Measurements from ENCODE around the gene FAN1.

GRCh38 chr15:30896211-30896606, 7.5 kb upstream of the FAN1 start:
- no peak for TF ChIP-seq POLR2A (IDR thresholded peaks at IDR 0.05)
- no peak for TF ChIP-seq CTCF (IDR thresholded peaks at IDR 0.05)
